ENCODE measurements around the gene HHIPL1.

Gene HHIPL1

GRCh38 chr14:99625476-99625875 is 19.5 kb upstream of the HHIPL1 start:
- no peaks in the 10 kb centered on the region for H3K79me2 ChIP-seq (ENCODE audit: control insufficient read depth, insufficient read depth, low read length, poor library complexity)
- H4K8ac ChIP-seq (ENCODE audit: low read depth, low read length), result no peak overlapping the region
- H3K27me3 ChIP-seq (ENCODE audit: insufficient read depth, low read length), result no peaks in the 10 kb centered on the region
- H3K14ac ChIP-seq (ENCODE audit: low read length), result no peak overlapping the region
- H2BK12ac ChIP-seq (ENCODE audit: low read length), result no peak overlapping the region
- H3K9ac ChIP-seq (ENCODE audit: low read length), result no peak overlapping the region
- H4K91ac ChIP-seq (ENCODE audit: low read depth, low read length), result no peak overlapping the region
- H3K4me3 ChIP-seq (ENCODE audit: low read depth, low read length), result no peak overlapping the region
- no peak overlapping the region for H3K18ac ChIP-seq (ENCODE audit: low read length)
- no peak overlapping the region for H4K12ac ChIP-seq (ENCODE audit: low read depth, low read length)
- DNase-seq, result no peak
- H2BK120ac ChIP-seq (ENCODE audit: insufficient read depth, low read length, poor library complexity), result no peak overlapping the region
- H3K23ac ChIP-seq (ENCODE audit: low read length), result no peak overlapping the region
- no peak overlapping the region for H3K4me2 ChIP-seq (ENCODE audit: low read length)
- no peak overlapping the region for H2BK5ac ChIP-seq (ENCODE audit: low read depth, low read length, poor library complexity)
- H3K4me1 ChIP-seq (ENCODE audit: control insufficient read depth in 1 of 2, insufficient read depth in 2 of 2, low read length in 2 of 2), result peaks cover 22 to 32% of the 10 kb centered on the region in 2 experiments
- H2AFZ ChIP-seq (ENCODE audit: insufficient read depth, low read length, poor library complexity), result no peak overlapping the region
- no peak overlapping the region for H2AK5ac ChIP-seq (ENCODE audit: low read length)
- H3K9me3 ChIP-seq (ENCODE audit: insufficient read depth, low read depth, low read length), result peaks cover 2% of the 10 kb centered on the region
- H3K4ac ChIP-seq (ENCODE audit: low read depth, low read length), result no peak overlapping the region
- peaks cover 19% of the 10 kb centered on the region for H3K79me1 ChIP-seq (ENCODE audit: low read length)
- H3K27ac ChIP-seq (ENCODE audit: low read depth, low read length), result no peak overlapping the region
- H3K36me3 ChIP-seq (ENCODE audit: control insufficient read depth in 1 of 2, insufficient read depth in 2 of 2, low read length in 2 of 2), result no peaks in the 10 kb centered on the region
- no CpG with 5 or more reads among the region's 3 CpGs for WGBS (ENCODE audit: extremely low coverage, insufficient coverage, insufficient read length)

- WGBS (ENCODE audit: extremely low coverage, insufficient coverage, insufficient read length), result no CpG with 5 or more reads among the region's 11 CpGs
Observed at GRCh38 chr14:99626041-99626648, 18.8 kb upstream of the HHIPL1 start.

DNA sequence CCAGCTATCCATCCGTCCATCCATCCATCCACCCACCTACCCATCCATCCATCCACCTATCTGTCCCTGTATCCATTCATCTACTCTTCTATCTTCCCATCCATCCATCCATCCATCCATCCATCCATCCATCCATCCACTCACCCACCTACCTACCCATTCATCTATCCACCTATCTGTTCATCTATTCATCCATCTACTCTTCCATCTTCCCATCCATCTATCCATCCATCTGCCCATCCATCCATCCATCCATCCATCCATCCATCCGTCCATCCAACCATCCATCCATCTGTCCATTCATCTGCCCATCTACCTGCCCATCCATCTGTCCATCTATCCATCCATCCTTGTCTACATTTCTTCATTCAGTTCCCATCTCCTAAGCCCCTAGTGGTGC is 17.8 kb upstream of the HHIPL1 start:
- no peak overlapping the region for H2BK5ac ChIP-seq (ENCODE audit: low read depth, low read length, poor library complexity)
- H2AFZ ChIP-seq (ENCODE audit: insufficient read depth, low read length, poor library complexity), result no peak overlapping the region
- H3K27me3 ChIP-seq (ENCODE audit: insufficient read depth, low read length), result no peaks in the 10 kb centered on the region
- H4K91ac ChIP-seq (ENCODE audit: low read depth, low read length), result no peak overlapping the region
- H3K9ac ChIP-seq (ENCODE audit: low read length), result no peak overlapping the region
- H3K27ac ChIP-seq (ENCODE audit: low read depth, low read length), result no peak overlapping the region
- WGBS (ENCODE audit: extremely low coverage, insufficient coverage, insufficient read length), result 71% methylated on average over 1 of the region's 2 CpGs
- H3K18ac ChIP-seq (ENCODE audit: low read length), result no peak overlapping the region
- H2AK5ac ChIP-seq (ENCODE audit: low read length), result no peak overlapping the region
- H2BK12ac ChIP-seq (ENCODE audit: low read length), result no peak overlapping the region
- no peak overlapping the region for H2BK120ac ChIP-seq (ENCODE audit: insufficient read depth, low read length, poor library complexity)
- no peak overlapping the region for H3K14ac ChIP-seq (ENCODE audit: low read length)
- H3K23ac ChIP-seq (ENCODE audit: low read length), result no peak overlapping the region
- H3K79me1 ChIP-seq (ENCODE audit: low read length), result peaks cover 10% of the 10 kb centered on the region
- H3K79me2 ChIP-seq (ENCODE audit: control insufficient read depth, insufficient read depth, low read length, poor library complexity), result no peaks in the 10 kb centered on the region
- no peak overlapping the region for H3K4me3 ChIP-seq (ENCODE audit: low read depth, low read length)
- no peak overlapping the region for H3K4ac ChIP-seq (ENCODE audit: low read depth, low read length)
- H3K9me3 ChIP-seq (ENCODE audit: insufficient read depth, low read depth, low read length), result peaks cover 2% of the 10 kb centered on the region
- no peak for DNase-seq
- no peak overlapping the region for H3K4me2 ChIP-seq (ENCODE audit: low read length)
- peaks cover 12 to 23% of the 10 kb centered on the region in 2 experiments for H3K4me1 ChIP-seq (ENCODE audit: control insufficient read depth in 1 of 2, insufficient read depth in 2 of 2, low read length in 2 of 2)
- no peaks in the 10 kb centered on the region for H3K36me3 ChIP-seq (ENCODE audit: control insufficient read depth in 1 of 2, insufficient read depth in 2 of 2, low read length in 2 of 2)
- H4K8ac ChIP-seq (ENCODE audit: low read depth, low read length), result no peak overlapping the region
- H4K12ac ChIP-seq (ENCODE audit: low read depth, low read length), result no peak overlapping the region

More at GRCh38 chr14:99626041-99626648, 18.8 kb upstream of the HHIPL1 start:
- H3K23ac ChIP-seq (ENCODE audit: low read length), result no peak overlapping the region
- H4K12ac ChIP-seq (ENCODE audit: low read depth, low read length), result no peak overlapping the region
- no peak overlapping the region for H2BK12ac ChIP-seq (ENCODE audit: low read length)
- H3K4me2 ChIP-seq (ENCODE audit: low read length), result no peak overlapping the region
- no peak overlapping the region for H2AFZ ChIP-seq (ENCODE audit: insufficient read depth, low read length, poor library complexity)
- no peak for DNase-seq
- no peak overlapping the region for H3K27ac ChIP-seq (ENCODE audit: low read depth, low read length)
- no peak overlapping the region for H4K8ac ChIP-seq (ENCODE audit: low read depth, low read length)
- no peak overlapping the region for H3K9ac ChIP-seq (ENCODE audit: low read length)
- H3K4ac ChIP-seq (ENCODE audit: low read depth, low read length), result no peak overlapping the region
- no peak overlapping the region for H2AK5ac ChIP-seq (ENCODE audit: low read length)
- peaks cover 2% of the 10 kb centered on the region for H3K9me3 ChIP-seq (ENCODE audit: insufficient read depth, low read depth, low read length)
- no peaks in the 10 kb centered on the region for H3K27me3 ChIP-seq (ENCODE audit: insufficient read depth, low read length)
- no peak overlapping the region for H3K14ac ChIP-seq (ENCODE audit: low read length)
- no peaks in the 10 kb centered on the region for H3K79me2 ChIP-seq (ENCODE audit: control insufficient read depth, insufficient read depth, low read length, poor library complexity)
- H3K36me3 ChIP-seq (ENCODE audit: control insufficient read depth in 1 of 2, insufficient read depth in 2 of 2, low read length in 2 of 2), result no peaks in the 10 kb centered on the region
- H2BK120ac ChIP-seq (ENCODE audit: insufficient read depth, low read length, poor library complexity), result no peak overlapping the region
- H3K18ac ChIP-seq (ENCODE audit: low read length), result no peak overlapping the region
- H2BK5ac ChIP-seq (ENCODE audit: low read depth, low read length, poor library complexity), result no peak overlapping the region
- peaks cover 16 to 26% of the 10 kb centered on the region in 2 experiments for H3K4me1 ChIP-seq (ENCODE audit: control insufficient read depth in 1 of 2, insufficient read depth in 2 of 2, low read length in 2 of 2)
- H4K91ac ChIP-seq (ENCODE audit: low read depth, low read length), result no peak overlapping the region
- H3K4me3 ChIP-seq (ENCODE audit: low read depth, low read length), result no peak overlapping the region
- H3K79me1 ChIP-seq (ENCODE audit: low read length), result peaks cover 13% of the 10 kb centered on the region

DNA sequence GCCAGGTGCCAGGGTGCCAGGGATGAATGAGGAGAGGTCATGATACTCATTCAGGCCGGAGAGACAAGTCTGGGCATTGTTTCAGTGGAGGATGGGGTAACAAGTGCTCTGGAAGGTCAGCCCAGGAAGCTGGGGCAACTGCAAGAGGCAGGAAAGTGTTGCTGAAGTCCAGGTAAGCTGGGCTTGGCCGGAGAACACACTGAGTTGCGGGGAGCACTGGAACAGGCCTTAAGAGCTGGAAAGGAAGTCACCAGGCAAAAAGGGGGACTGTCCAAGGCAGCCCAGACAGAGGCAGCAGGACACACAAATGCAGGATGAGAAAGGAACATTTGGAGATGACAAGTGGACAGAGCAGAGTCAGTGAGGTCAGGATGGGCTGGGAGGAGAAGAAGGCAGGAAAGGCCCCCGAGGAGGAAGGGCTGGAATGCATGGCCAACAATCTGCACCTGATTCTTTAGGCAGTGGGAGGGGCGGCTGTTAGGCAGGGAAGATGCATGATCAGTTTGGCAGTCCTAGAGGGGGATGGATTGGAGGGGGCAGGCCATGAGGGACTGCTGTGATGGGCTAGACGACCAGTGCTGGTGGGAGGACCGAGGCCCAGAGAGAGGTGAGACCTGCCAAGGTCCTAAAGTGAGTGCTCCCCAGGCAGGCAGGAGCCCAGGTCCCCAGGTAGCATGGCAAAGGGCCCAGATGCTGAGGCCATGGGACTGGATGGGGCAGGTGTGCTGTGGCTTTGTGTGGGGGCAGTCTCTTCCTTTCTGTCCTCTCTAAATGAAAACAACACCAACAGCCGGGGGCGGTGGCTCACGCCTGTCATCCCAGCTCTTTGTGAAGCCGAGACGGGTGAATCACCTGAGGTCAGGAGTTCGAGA is 17.2 kb upstream of the HHIPL1 start:
- Histone ChIP-seq H2BK5ac (ENCODE audit: low read depth, low read length, poor library complexity) (no peak overlapping the region), H4K91ac (ENCODE audit: low read depth, low read length) (no peak overlapping the region), H2AFZ (ENCODE audit: insufficient read depth, low read length, poor library complexity) (no peak overlapping the region), H2BK12ac (ENCODE audit: low read length) (no peak overlapping the region), H3K18ac (ENCODE audit: low read length) (no peak overlapping the region), H3K4me3 (ENCODE audit: low read depth, low read length) (no peak overlapping the region), H2AK5ac (ENCODE audit: low read length) (no peak overlapping the region), H3K79me1 (ENCODE audit: low read length) (peaks cover 4% of the 10 kb centered on the region), H3K4me1 (ENCODE audit: control insufficient read depth in 1 of 2, insufficient read depth in 2 of 2, low read length in 2 of 2) (peaks cover 5 to 16% of the 10 kb centered on the region in 2 experiments), H3K14ac (ENCODE audit: low read length) (no peak overlapping the region), H3K36me3 (ENCODE audit: control insufficient read depth in 1 of 2, insufficient read depth in 2 of 2, low read length in 2 of 2) (no peaks in the 10 kb centered on the region), H3K4ac (ENCODE audit: low read depth, low read length) (no peak overlapping the region), H4K8ac (ENCODE audit: low read depth, low read length) (no peak overlapping the region), H2BK120ac (ENCODE audit: insufficient read depth, low read length, poor library complexity) (no peak overlapping the region), H3K79me2 (ENCODE audit: control insufficient read depth, insufficient read depth, low read length, poor library complexity) (no peaks in the 10 kb centered on the region), H3K27ac (ENCODE audit: low read depth, low read length) (no peak overlapping the region), H3K4me2 (ENCODE audit: low read length) (no peak overlapping the region), H3K23ac (ENCODE audit: low read length) (no peak overlapping the region), H3K27me3 (ENCODE audit: insufficient read depth, low read length) (no peaks in the 10 kb centered on the region), H3K9ac (ENCODE audit: low read length) (no peak overlapping the region), H3K9me3 (ENCODE audit: insufficient read depth, low read depth, low read length) (peaks cover 2% of the 10 kb centered on the region), H4K12ac (ENCODE audit: low read depth, low read length) (no peak overlapping the region)
- DNase-seq, result no peak
- WGBS (ENCODE audit: extremely low coverage, insufficient coverage, insufficient read length), result no CpG with 5 or more reads among the region's 13 CpGs
